ENCODE data around the gene TRMT2A. TPM values are rescaled to one million over a fixed set of nuclear protein-coding genes. Genes with fewer than 3 reads are reported as not detected.

Gene TRMT2A
- total RNA-seq, 6 donors from 2014 or later: 30.3 to 146 (median 61.9) TPM

DNA sequence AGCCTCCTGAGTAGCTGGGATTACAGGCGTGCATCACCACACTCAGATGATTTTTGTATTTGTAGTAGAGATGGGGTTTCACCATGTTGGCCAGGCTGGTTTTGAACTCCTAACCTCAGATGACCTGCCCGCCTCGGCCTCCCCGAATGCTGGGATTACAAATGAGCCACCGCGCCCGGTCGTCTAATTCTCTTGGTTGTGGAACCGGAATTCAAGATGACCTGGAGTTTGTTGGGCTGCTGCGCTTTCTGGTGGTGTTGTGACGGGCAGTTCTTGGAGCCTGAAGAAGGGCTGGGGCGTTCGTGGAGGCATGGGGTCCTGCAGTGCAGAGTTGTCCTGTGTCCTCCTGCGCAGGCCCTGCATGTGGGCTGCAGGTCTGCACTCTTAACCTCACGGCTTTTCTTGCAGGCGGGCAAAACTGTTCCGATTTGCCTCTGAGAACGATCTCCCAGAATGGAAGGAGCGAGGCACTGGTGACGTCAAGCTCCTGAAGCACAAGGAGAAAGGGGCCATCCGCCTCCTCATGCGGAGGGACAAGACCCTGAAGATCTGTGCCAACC, 4.9 kb upstream of the TRMT2A start:
- Histone ChIP-seq H3K27ac (no peak overlapping the region), H3K27me3 (no peaks in the 10 kb centered on the region), H3K4me3 (no peak overlapping the region), H3K4me1 (peaks cover 12 to 24% (median 20%) of the 10 kb centered on the region in 4 donors), H3K9me3 (no peaks in the 10 kb centered on the region), H3K36me3 (peaks cover 6 to 71% (median 55%) of the 10 kb centered on the region in 4 donors)
- ATAC-seq (ENCODE audit: low FRiP score in 2 of 2) (no peak), DNase-seq (peak in 1 of 2 donors; percentile 27)
- WGBS, 2 donors: 95 to 96% methylated on average over 20 to 22 of the region's 22 CpGs
- TF ChIP-seq EP300 (IDR thresholded peaks at IDR 0.05) (no peak), POLR2AphosphoS5 (IDR thresholded peaks at IDR 0.05) (no peak)
- TF ChIP-seq, protein P1, sequence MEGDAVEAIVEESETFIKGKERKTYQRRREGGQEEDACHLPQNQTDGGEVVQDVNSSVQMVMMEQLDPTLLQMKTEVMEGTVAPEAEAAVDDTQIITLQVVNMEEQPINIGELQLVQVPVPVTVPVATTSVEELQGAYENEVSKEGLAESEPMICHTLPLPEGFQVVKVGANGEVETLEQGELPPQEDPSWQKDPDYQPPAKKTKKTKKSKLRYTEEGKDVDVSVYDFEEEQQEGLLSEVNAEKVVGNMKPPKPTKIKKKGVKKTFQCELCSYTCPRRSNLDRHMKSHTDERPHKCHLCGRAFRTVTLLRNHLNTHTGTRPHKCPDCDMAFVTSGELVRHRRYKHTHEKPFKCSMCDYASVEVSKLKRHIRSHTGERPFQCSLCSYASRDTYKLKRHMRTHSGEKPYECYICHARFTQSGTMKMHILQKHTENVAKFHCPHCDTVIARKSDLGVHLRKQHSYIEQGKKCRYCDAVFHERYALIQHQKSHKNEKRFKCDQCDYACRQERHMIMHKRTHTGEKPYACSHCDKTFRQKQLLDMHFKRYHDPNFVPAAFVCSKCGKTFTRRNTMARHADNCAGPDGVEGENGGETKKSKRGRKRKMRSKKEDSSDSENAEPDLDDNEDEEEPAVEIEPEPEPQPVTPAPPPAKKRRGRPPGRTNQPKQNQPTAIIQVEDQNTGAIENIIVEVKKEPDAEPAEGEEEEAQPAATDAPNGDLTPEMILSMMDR (IDR thresholded peaks at IDR 0.05): no peak

DNA sequence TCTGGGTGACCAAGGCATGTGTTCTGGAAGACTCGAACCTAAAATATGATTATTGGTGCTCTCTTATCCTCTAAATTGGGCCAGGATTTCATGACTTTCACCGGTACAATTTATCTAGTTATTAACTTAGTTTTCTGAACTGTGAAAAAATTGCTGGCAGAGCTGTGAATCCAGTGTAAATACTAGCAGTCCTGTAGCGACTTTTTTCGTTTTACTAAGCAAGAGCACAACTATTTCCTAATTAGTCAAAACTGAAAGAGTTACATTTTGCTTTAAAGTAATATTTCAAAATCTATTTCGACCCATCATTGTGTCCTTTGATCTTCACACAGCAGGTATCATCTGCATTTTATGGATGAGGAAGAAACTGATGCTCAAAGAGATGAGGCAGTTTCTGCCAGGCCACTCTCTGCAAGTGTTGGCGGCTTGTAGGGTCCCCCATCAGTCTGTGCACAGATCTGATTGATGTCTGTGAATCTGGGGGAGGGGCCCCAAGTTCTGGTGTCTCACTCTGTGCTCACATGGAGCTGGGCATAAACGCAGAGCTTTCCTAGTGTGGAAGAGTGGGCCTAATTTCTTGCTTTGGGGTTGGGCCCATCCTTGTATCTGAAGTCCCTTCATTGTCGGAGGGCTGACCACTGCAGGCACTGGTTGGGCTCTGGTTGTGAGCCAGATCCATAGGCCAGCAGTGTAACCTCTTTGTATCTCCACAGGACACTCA, 1.4 kb upstream of the TRMT2A start:
- peak overlapping the region; percentile 84 to 91 (median 87) for H3K27ac ChIP-seq
- WGBS, 2 donors: 19 to 22% methylated on average over 7 to 8 of the region's 8 CpGs

GRCh38 chr22:20117633-20118299, 740 bp upstream of the TRMT2A start:
- TF ChIP-seq POLR2A (IDR thresholded peaks at IDR 0.05): no peak
- H3K27ac ChIP-seq: peak overlapping the region; percentile 84 to 91 (median 87)
- DNase-seq (no peak), ATAC-seq (ENCODE audit: low FRiP score in 2 of 2) (no peak)
- H3K4me3 ChIP-seq: peak overlapping the region; percentile 90 to 98 (median 92)
- no peaks in the 10 kb centered on the region for H3K27me3 ChIP-seq
- H3K36me3 ChIP-seq: peaks cover 9 to 67% (median 42%) of the 10 kb centered on the region in 4 donors
- 0 to 1% methylated on average over 17 to 32 of the region's 66 CpGs for WGBS, 2 donors
- H3K4me1 ChIP-seq: peaks cover 24 to 39% (median 35%) of the 10 kb centered on the region in 4 donors
- H3K9me3 ChIP-seq: no peaks in the 10 kb centered on the region

More for the DNA sequence above, 1.4 kb upstream of the TRMT2A start:
- Histone ChIP-seq H3K9me3 (no peaks in the 10 kb centered on the region), H3K4me1 (peaks cover 24 to 39% (median 35%) of the 10 kb centered on the region in 4 donors), H3K36me3 (peaks cover 9 to 62% (median 37%) of the 10 kb centered on the region in 4 donors), H3K4me3 (peak overlapping the region; percentile 90 to 98 (median 92)), H3K27me3 (no peaks in the 10 kb centered on the region)
- TF ChIP-seq POLR2AphosphoS5 (IDR thresholded peaks at IDR 0.05): no peak
- no peak for TF ChIP-seq EP300 (IDR thresholded peaks at IDR 0.05)
- no peak for TF ChIP-seq POLR2A (IDR thresholded peaks at IDR 0.05)
- TF ChIP-seq, protein P1 (IDR thresholded peaks at IDR 0.05): no peak
- ATAC-seq (ENCODE audit: low FRiP score in 2 of 2) (no peak), DNase-seq (no peak)

- peak in 1 of 2 donors; percentile 84 for DNase-seq
- Histone ChIP-seq H3K27me3 (no peaks in the 10 kb centered on the region), H3K36me3 (peaks cover 9 to 70% (median 46%) of the 10 kb centered on the region in 4 donors), H3K27ac (peak overlapping the region; percentile 84 to 91 (median 87)), H3K4me3 (peak overlapping the region; percentile 58 to 98 (median 90)), H3K9me3 (no peaks in the 10 kb centered on the region), H3K4me1 (peaks cover 24 to 36% (median 34%) of the 10 kb centered on the region in 4 donors)
- 0 to 12% methylated on average over 16 to 19 of the region's 27 CpGs for WGBS, 2 donors
- peak; percentile 1 for ATAC-seq (ENCODE audit: low FRiP score in 2 of 2)
- no peak for TF ChIP-seq EP300 (IDR thresholded peaks at IDR 0.05)
- no peak for TF ChIP-seq POLR2AphosphoS5 (IDR thresholded peaks at IDR 0.05)
- TF ChIP-seq, protein P1 (IDR thresholded peaks at IDR 0.05): no peak
- no peak for TF ChIP-seq POLR2A (IDR thresholded peaks at IDR 0.05)
These were observed 563 bp downstream of the TRMT2A start for GRCh38 chr22:20116376-20116950.
